ENCODE measurements around the gene UBL4A.

UBL4A gene

DNA sequence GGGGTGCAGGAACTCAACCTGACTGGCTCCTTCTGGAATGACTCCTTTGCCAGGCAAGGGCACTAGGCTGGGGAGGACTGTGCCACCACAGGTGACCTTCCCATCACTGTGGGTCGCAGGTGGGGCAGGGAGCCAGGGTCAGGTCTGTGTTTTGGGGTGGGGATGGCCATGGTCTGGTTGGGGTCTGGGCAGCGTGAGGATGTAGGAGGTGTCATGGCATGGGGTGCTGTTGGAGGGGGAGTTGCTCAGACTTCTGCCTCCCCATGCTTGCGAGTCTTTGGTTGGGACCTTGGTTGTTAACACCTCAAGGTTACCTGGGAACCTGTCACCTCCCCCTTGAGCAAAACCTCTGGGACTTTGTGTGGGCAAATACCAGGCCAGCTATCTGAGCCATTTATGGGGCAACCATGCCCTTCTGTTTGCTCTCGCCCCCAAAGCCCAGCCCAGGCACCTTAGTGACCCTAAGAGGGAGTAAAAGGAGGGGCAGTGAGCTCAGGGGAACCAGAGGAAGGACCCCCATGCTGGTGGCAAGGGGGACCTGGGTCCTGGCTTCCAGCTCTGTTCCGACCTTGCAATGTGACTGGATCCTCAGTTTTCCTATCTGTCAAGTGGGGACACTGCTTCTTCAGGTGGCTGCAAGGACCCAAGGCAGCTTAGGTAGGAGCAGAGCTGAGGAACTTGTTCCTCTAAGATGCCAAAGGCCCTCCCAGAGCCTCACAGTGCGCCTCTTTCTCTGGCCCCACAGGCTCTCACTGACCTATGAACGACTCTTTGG is 51.8 kb downstream of the UBL4A start:
- Mint-ChIP-seq H3K27me3 (no peaks in the 10 kb centered on the region), H3K36me3 (ENCODE audit: low read depth) (peaks cover 14% of the 10 kb centered on the region), H3K27ac (no peak overlapping the region), H3K4me3 (no peak overlapping the region), H3K4me1 (ENCODE audit: low read depth) (peaks cover 28% of the 10 kb centered on the region), H3K9me3 (no peaks in the 10 kb centered on the region)

Data from stimulated activated naive CD8-positive, alpha-beta T cell treated with anti-CD3 and anti-CD28 coated beads, Interleukin-15, Interleukin-2, amounts not matched to agents 100 ng/mL and 50 ng/mL, for 24 hours (primary cell).